ENCODE results near the gene AKAP8L. TPM values are rescaled to one million over a fixed set of nuclear protein-coding genes. Genes with fewer than 3 reads are reported as not detected.

AKAP8L gene
- total RNA-seq, 2 donors from 2014 or later: 190 to 237 TPM

- Mint-ChIP-seq H3K27me3 (ENCODE audit: insufficient read depth) (no peaks in the 10 kb centered on the region), H3K4me3 (no peak overlapping the region), H3K4me1 (no peaks in the 10 kb centered on the region), H3K27ac (no peak overlapping the region), H3K36me3 (ENCODE audit: low read depth) (peaks cover 4% of the 10 kb centered on the region), H3K9me3 (no peaks in the 10 kb centered on the region)
- Histone ChIP-seq H3K27ac (ENCODE audit: low read depth, low read length) (no peak overlapping the region), H3K27me3 (ENCODE audit: control insufficient read depth, insufficient read depth, low read length, poor library complexity, severe bottlenecking) (no peaks in the 10 kb centered on the region), H3K4me3 (ENCODE audit: low read length) (no peak overlapping the region), H3K36me3 (ENCODE audit: control insufficient read depth, insufficient read depth, low read length) (no peaks in the 10 kb centered on the region), H3K4me1 (ENCODE audit: control insufficient read depth, insufficient read depth, low read length) (no peaks in the 10 kb centered on the region), H3K9me3 (ENCODE audit: control insufficient read depth, low read length) (no peaks in the 10 kb centered on the region), H3K9ac (ENCODE audit: extremely low read depth, low read length, poor library complexity, severe bottlenecking) (no peak overlapping the region)
- no peak for DNase-seq
- WGBS, 2 experiments (ENCODE audit: insufficient coverage in 1 of 2, insufficient read length in 1 of 2): 92 to 94% methylated on average over 12 to 15 of the region's 15 CpGs
- TF ChIP-seq CTCF (conservative IDR thresholded peaks at IDR 0.05): no peak
Observed at GRCh38 chr19:15444505-15445226, 25.9 kb upstream of the AKAP8L start.

GRCh38 chr19:15443838-15444237 is 25.1 kb upstream of the AKAP8L start:
- no peaks in the 10 kb centered on the region for H3K4me1 Mint-ChIP-seq
- H3K9me3 ChIP-seq (ENCODE audit: control insufficient read depth, low read length): no peaks in the 10 kb centered on the region
- peaks cover 4% of the 10 kb centered on the region for H3K36me3 Mint-ChIP-seq (ENCODE audit: low read depth)
- DNase-seq: no peak
- H3K9me3 Mint-ChIP-seq: no peaks in the 10 kb centered on the region
- H3K4me3 ChIP-seq (ENCODE audit: low read length): no peak overlapping the region
- TF ChIP-seq CTCF (conservative IDR thresholded peaks at IDR 0.05): no peak
- H3K27me3 Mint-ChIP-seq (ENCODE audit: insufficient read depth): no peaks in the 10 kb centered on the region
- no peaks in the 10 kb centered on the region for H3K36me3 ChIP-seq (ENCODE audit: control insufficient read depth, insufficient read depth, low read length)
- no peak overlapping the region for H3K9ac ChIP-seq (ENCODE audit: extremely low read depth, low read length, poor library complexity, severe bottlenecking)
- H3K4me3 Mint-ChIP-seq: no peak overlapping the region
- no peaks in the 10 kb centered on the region for H3K4me1 ChIP-seq (ENCODE audit: control insufficient read depth, insufficient read depth, low read length)
- H3K27ac ChIP-seq (ENCODE audit: low read depth, low read length): no peak overlapping the region
- WGBS, 2 experiments (ENCODE audit: insufficient coverage in 1 of 2, insufficient read length in 1 of 2): 88 to 98% methylated on average over 8 to 10 of the region's 10 CpGs
- H3K27me3 ChIP-seq (ENCODE audit: control insufficient read depth, insufficient read depth, low read length, poor library complexity, severe bottlenecking): no peaks in the 10 kb centered on the region
- H3K27ac Mint-ChIP-seq: no peak overlapping the region

- no peaks in the 10 kb centered on the region for H3K9me3 Mint-ChIP-seq
- no peaks in the 10 kb centered on the region for H3K4me1 Mint-ChIP-seq
- no peaks in the 10 kb centered on the region for H3K27me3 Mint-ChIP-seq (ENCODE audit: insufficient read depth)
- H3K36me3 Mint-ChIP-seq (ENCODE audit: low read depth): peaks cover 4% of the 10 kb centered on the region
- H3K4me3 Mint-ChIP-seq: no peak overlapping the region
- H3K27ac Mint-ChIP-seq: no peak overlapping the region
- no peak overlapping the region for H3K9ac ChIP-seq (ENCODE audit: extremely low read depth, low read length, poor library complexity, severe bottlenecking)
- no peaks in the 10 kb centered on the region for H3K4me1 ChIP-seq (ENCODE audit: control insufficient read depth, insufficient read depth, low read length)
- TF ChIP-seq CTCF (conservative IDR thresholded peaks at IDR 0.05): no peak
- no peak overlapping the region for H3K4me3 ChIP-seq (ENCODE audit: low read length)
- no peaks in the 10 kb centered on the region for H3K9me3 ChIP-seq (ENCODE audit: control insufficient read depth, low read length)
- 91 to 95% methylated on average over 3 of the region's 3 CpGs for WGBS, 2 experiments (ENCODE audit: insufficient coverage in 1 of 2, insufficient read length in 1 of 2)
- DNase-seq: no peak
- H3K27me3 ChIP-seq (ENCODE audit: control insufficient read depth, insufficient read depth, low read length, poor library complexity, severe bottlenecking): no peaks in the 10 kb centered on the region
- no peak overlapping the region for H3K27ac ChIP-seq (ENCODE audit: low read depth, low read length)
- no peaks in the 10 kb centered on the region for H3K36me3 ChIP-seq (ENCODE audit: control insufficient read depth, insufficient read depth, low read length)
Observed at GRCh38 chr19:15443325-15443724, 24.5 kb upstream of the AKAP8L start.

All from endodermal cell (in vitro differentiated cells).